GM23248 (cell line): Measurements from ENCODE around the gene GINS2. TPM values are rescaled to one million over a fixed set of nuclear protein-coding genes. Genes with fewer than 3 reads are reported as not detected.

Experiments used
- DNase-seq: peaks from one replicate; pipeline ENCODE4 v3.0.0-alpha.2; 2015
- H2AFZ ChIP-seq: fragments of 200-600 bp; sonication (generic); 2 replicates; pipeline ENCODE4 v1.6.1; 2016; ENCODE audit warnings: antibody characterized with exemption
- H3F3A ChIP-seq: fragments of 200-600 bp; sonication (generic); 2 replicates; pipeline ENCODE4 v1.6.1; 2016; ENCODE audit warnings: mild to moderate bottlenecking, antibody characterized with exemption, mixed run types; ENCODE audit not compliant: insufficient read depth
- H3K27ac ChIP-seq: fragments of 200-600 bp; sonication (generic); 2 replicates; pipeline ENCODE4 v1.5.1; 2016; ENCODE audit warnings: mild to moderate bottlenecking
- H3K27me3 ChIP-seq: fragments of 200-600 bp; sonication (generic); replicated peaks from 2 replicates; pipeline ENCODE4 v1.6.1; 2016; ENCODE audit warnings: mild to moderate bottlenecking; ENCODE audit not compliant: insufficient read depth
- H3K36me3 ChIP-seq: fragments of 200-600 bp; sonication (generic); 2 replicates; pipeline ENCODE4 v1.6.1; 2016; ENCODE audit warnings: low read depth, mild to moderate bottlenecking
- H3K4me1 ChIP-seq: fragments of 200-600 bp; sonication (generic); 2 replicates; pipeline ENCODE4 v1.6.1; 2016; ENCODE audit warnings: mild to moderate bottlenecking; ENCODE audit not compliant: insufficient read depth
- H3K4me2 ChIP-seq: fragments of 200-600 bp; sonication (generic); one replicate; pipeline ENCODE4 v1.6.1; 2016; ENCODE audit warnings: mild to moderate bottlenecking; ENCODE audit not compliant: unreplicated experiment
- H3K4me3 ChIP-seq: fragments of 200-600 bp; sonication (generic); 2 replicates; pipeline ENCODE4 v1.5.1; 2016; ENCODE audit warnings: mild to moderate bottlenecking
- H3K79me2 ChIP-seq: fragments of 200-600 bp; sonication (generic); 2 replicates; pipeline ENCODE4 v1.6.1; 2016; ENCODE audit warnings: mild to moderate bottlenecking; ENCODE audit not compliant: insufficient read depth
- H3K9ac ChIP-seq: fragments of 200-600 bp; sonication (generic); 2 replicates; pipeline ENCODE4 v1.6.1; 2016; ENCODE audit warnings: mild to moderate bottlenecking
- H3K9me2 ChIP-seq: fragments of 200-600 bp; sonication (generic); 2 replicates; pipeline ENCODE4 v1.6.1; 2016; ENCODE audit warnings: mixed run types, mild to moderate bottlenecking, moderate library complexity; ENCODE audit not compliant: insufficient read depth
- H3K9me3 ChIP-seq: fragments of 200-600 bp; sonication (generic); one replicate; pipeline ENCODE4 v1.6.1; 2017; ENCODE audit warnings: low read depth
- H4K20me1 ChIP-seq: fragments of 200-600 bp; sonication (generic); 2 replicates; pipeline ENCODE4 v1.6.0; 2016; ENCODE audit not compliant: insufficient read depth
- EZH2 ChIP-seq: fragments of 200-600 bp; sonication (generic); IDR thresholded peaks from 2 replicates; pipeline ENCODE4 v1.6.1; 2018; ENCODE audit warnings: antibody characterized with exemption, mild to moderate bottlenecking; ENCODE audit not compliant: insufficient read depth, poor library complexity, severe bottlenecking
- EZH2phosphoT487 ChIP-seq: fragments of 200-600 bp; sonication (generic); IDR thresholded peaks from 2 replicates; pipeline ENCODE4 v1.6.1; 2018; ENCODE audit warnings: antibody characterized with exemption, moderate library complexity, mild to moderate bottlenecking, low read depth; ENCODE audit not compliant: insufficient read depth
- WGBS, 2 experiments: methylation state at CpG; one replicate each; pipeline ENCODE4 v1.1.6; 2015 to 2017; ENCODE audit warnings: low lambda C conversion rate in 2 of 2, low coverage in 1 of 2; ENCODE audit errors: missing lambda C conversion rate in 2 of 2; 5-methylcytosine and 5-hydroxymethylcytosine counted together
- in situ Hi-C: fragments of 300-500 bp; cut with MboI; formaldehyde crosslinking; loops from 2 replicates; pipeline ENCODE4 v1.15.0; 2020
- polyA plus RNA-seq: library from polyadenylated mRNA; unstranded; fragments of >200 nt; fragmentation: Nextera tagmentation; extraction: Ambion mirVana; gene quantifications from 2 replicates; pipeline ENCODE4 v1.2.1, GENCODE V29; 2016
- total RNA-seq: library from RNA; depleted of rRNA; stranded (reverse); fragments of >200 nt; shearing (Covaris generic); gene quantifications from 2 replicates; pipeline ENCODE4 v1.2.3, GENCODE V29; 2014

GINS2 gene
- total and polyA plus RNA-seq, 2 experiments from 2014 or later, result 8.9 to 9.9 TPM

GRCh38 chr16:85709766-85710585, 21.2 kb upstream of the GINS2 start:
- in situ Hi-C loops, result no loop called here
- Histone ChIP-seq H3K36me3 (no peaks in the 10 kb centered on the region), H3F3A (no peaks in the 10 kb centered on the region), H3K4me1 (no peaks in the 10 kb centered on the region), H3K27me3 (no peaks in the 10 kb centered on the region), H3K9me2 (no peaks in the 10 kb centered on the region), H3K9ac (no peak overlapping the region), H3K27ac (no peak overlapping the region), H3K4me3 (no peak overlapping the region), H4K20me1 (no peaks in the 10 kb centered on the region), H3K4me2 (no peak overlapping the region), H3K9me3 (no peaks in the 10 kb centered on the region), H3K79me2 (no peaks in the 10 kb centered on the region), H2AFZ (no peak overlapping the region)
- no peak for DNase-seq
- no peak for TF ChIP-seq EZH2
- no peak for TF ChIP-seq EZH2phosphoT487
- WGBS, 2 experiments, result 85 to 86% methylated on average over 51 to 53 of the region's 53 CpGs

GRCh38 chr16:85708338-85708737, 19.6 kb upstream of the GINS2 start:
- no peak overlapping the region for H3K4me3 ChIP-seq
- no peak overlapping the region for H3K27ac ChIP-seq
- WGBS, 2 experiments, result 94 to 96% methylated on average over 6 of the region's 6 CpGs
- H3K4me1 ChIP-seq, result no peaks in the 10 kb centered on the region
- TF ChIP-seq EZH2 (no peak), EZH2phosphoT487 (no peak)
- H3K9me2 ChIP-seq, result no peaks in the 10 kb centered on the region
- no peak for DNase-seq
- no peaks in the 10 kb centered on the region for H4K20me1 ChIP-seq
- H3K4me2 ChIP-seq, result no peak overlapping the region
- in situ Hi-C loops, result no loop called here
- H3K9ac ChIP-seq, result no peak overlapping the region
- H3K79me2 ChIP-seq, result no peaks in the 10 kb centered on the region
- H3K36me3 ChIP-seq, result no peaks in the 10 kb centered on the region
- no peaks in the 10 kb centered on the region for H3K27me3 ChIP-seq
- H2AFZ ChIP-seq, result no peak overlapping the region
- no peaks in the 10 kb centered on the region for H3F3A ChIP-seq
- H3K9me3 ChIP-seq, result no peaks in the 10 kb centered on the region

GRCh38 chr16:85707528-85708095, 18.9 kb upstream of the GINS2 start:
- WGBS, 2 experiments, result 89 to 92% methylated on average over 16 of the region's 16 CpGs
- H3F3A ChIP-seq, result no peaks in the 10 kb centered on the region
- H3K4me1 ChIP-seq, result no peaks in the 10 kb centered on the region
- no peak overlapping the region for H3K4me3 ChIP-seq
- no peak for DNase-seq
- no peaks in the 10 kb centered on the region for H3K9me2 ChIP-seq
- H2AFZ ChIP-seq, result no peak overlapping the region
- no peak overlapping the region for H3K4me2 ChIP-seq
- no peak overlapping the region for H3K9ac ChIP-seq
- H3K36me3 ChIP-seq, result no peaks in the 10 kb centered on the region
- no peaks in the 10 kb centered on the region for H3K79me2 ChIP-seq
- TF ChIP-seq EZH2phosphoT487 (no peak), EZH2 (no peak)
- H3K9me3 ChIP-seq, result no peaks in the 10 kb centered on the region
- H4K20me1 ChIP-seq, result no peaks in the 10 kb centered on the region
- H3K27me3 ChIP-seq, result no peaks in the 10 kb centered on the region
- in situ Hi-C loops, result no loop called here
- H3K27ac ChIP-seq, result no peak overlapping the region

GRCh38 chr16:85706449-85707034, 17.8 kb upstream of the GINS2 start:
- Histone ChIP-seq H3K9ac (no peak overlapping the region), H3K9me3 (no peaks in the 10 kb centered on the region), H3K4me3 (no peak overlapping the region), H3K27ac (no peak overlapping the region), H3K79me2 (no peaks in the 10 kb centered on the region), H3K9me2 (no peaks in the 10 kb centered on the region), H4K20me1 (no peaks in the 10 kb centered on the region), H3K4me1 (no peaks in the 10 kb centered on the region), H3K36me3 (no peaks in the 10 kb centered on the region), H3F3A (no peaks in the 10 kb centered on the region), H3K4me2 (no peak overlapping the region), H3K27me3 (no peaks in the 10 kb centered on the region), H2AFZ (no peak overlapping the region)
- WGBS, 2 experiments, result 79 to 83% methylated on average over 8 to 11 of the region's 11 CpGs
- no peak for TF ChIP-seq EZH2phosphoT487
- no peak for DNase-seq
- in situ Hi-C loops, result no loop called here
